ENCODE measurements around the gene TENM4. TPM values are rescaled to one million over a fixed set of nuclear protein-coding genes. Genes with fewer than 3 reads are reported as not detected.
A peak's percentile ranks its signal among the peaks of the same experiment; 100 is the strongest.

Gene TENM4
- total and polyA plus RNA-seq, 11 donors = 0.08 to 6.4 (median 1.0) TPM

GRCh38 chr11:78801161-78801884, 639.5 kb downstream of the TENM4 start:
- peak overlapping the region in 8 of 12 donors; percentile 3 to 92 (median 54) for H3K27ac ChIP-seq
- TF ChIP-seq, protein P1, sequence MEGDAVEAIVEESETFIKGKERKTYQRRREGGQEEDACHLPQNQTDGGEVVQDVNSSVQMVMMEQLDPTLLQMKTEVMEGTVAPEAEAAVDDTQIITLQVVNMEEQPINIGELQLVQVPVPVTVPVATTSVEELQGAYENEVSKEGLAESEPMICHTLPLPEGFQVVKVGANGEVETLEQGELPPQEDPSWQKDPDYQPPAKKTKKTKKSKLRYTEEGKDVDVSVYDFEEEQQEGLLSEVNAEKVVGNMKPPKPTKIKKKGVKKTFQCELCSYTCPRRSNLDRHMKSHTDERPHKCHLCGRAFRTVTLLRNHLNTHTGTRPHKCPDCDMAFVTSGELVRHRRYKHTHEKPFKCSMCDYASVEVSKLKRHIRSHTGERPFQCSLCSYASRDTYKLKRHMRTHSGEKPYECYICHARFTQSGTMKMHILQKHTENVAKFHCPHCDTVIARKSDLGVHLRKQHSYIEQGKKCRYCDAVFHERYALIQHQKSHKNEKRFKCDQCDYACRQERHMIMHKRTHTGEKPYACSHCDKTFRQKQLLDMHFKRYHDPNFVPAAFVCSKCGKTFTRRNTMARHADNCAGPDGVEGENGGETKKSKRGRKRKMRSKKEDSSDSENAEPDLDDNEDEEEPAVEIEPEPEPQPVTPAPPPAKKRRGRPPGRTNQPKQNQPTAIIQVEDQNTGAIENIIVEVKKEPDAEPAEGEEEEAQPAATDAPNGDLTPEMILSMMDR (IDR thresholded peaks at IDR 0.05) = no peak
- TF ChIP-seq POLR2A (IDR thresholded peaks at IDR 0.05) = no peak
- peaks cover 0 to 59% (median 22%) of the 10 kb centered on the region in 12 donors for H3K4me1 ChIP-seq
- ATAC-seq (peak; percentile 22 to 65 (median 59)), DNase-seq (peak in 2 of 5 donors; percentile 39 to 49)
- WGBS, 4 donors = 7 to 28% (median 12%) methylated on average over 3 of the region's 3 CpGs
- no peaks in the 10 kb centered on the region for H3K27me3 ChIP-seq
- H3K4me3 ChIP-seq = no peak overlapping the region
- H3K9me3 ChIP-seq = no peaks in the 10 kb centered on the region
- intact Hi-C loops (cut with DNase I) = loop anchor here in 2 of 10 donors (5.0 to 10.0 kb wide), 2 partner anchors 156 to 273 kb away; no protein-coding TSS in a partner anchor
- no peaks in the 10 kb centered on the region for H3K36me3 ChIP-seq

- Histone ChIP-seq H3K4me1 (peaks cover 0 to 53% (median 22%) of the 10 kb centered on the region in 12 donors), H3K4me3 (no peak overlapping the region), H3K36me3 (no peaks in the 10 kb centered on the region), H3K27ac (peak overlapping the region in 4 of 12 donors; percentile 15 to 92 (median 49)), H3K27me3 (no peaks in the 10 kb centered on the region), H3K9me3 (no peaks in the 10 kb centered on the region)
- 94 to 98% (median 96%) methylated on average over 2 of the region's 2 CpGs for WGBS, 4 donors
- ATAC-seq (no peak), DNase-seq (no peak)
- TF ChIP-seq, protein P1 (IDR thresholded peaks at IDR 0.05) = no peak
- intact Hi-C loops (cut with DNase I) = loop anchor here in 2 of 10 donors (5.0 to 10.0 kb wide), 2 partner anchors 157 to 274 kb away; no protein-coding TSS in a partner anchor
Measured at GRCh38 chr11:78800756-78801155, 640.1 kb downstream of the TENM4 start.

GRCh38 chr11:78800096-78800690, 640.6 kb downstream of the TENM4 start:
- DNase-seq = no peak
- Histone ChIP-seq H3K27me3 (no peaks in the 10 kb centered on the region), H3K27ac (peak overlapping the region in 2 of 12 donors; percentile 63 to 92), H3K4me3 (no peak overlapping the region), H3K9me3 (no peaks in the 10 kb centered on the region), H3K36me3 (no peaks in the 10 kb centered on the region), H3K4me1 (peaks cover 0 to 49% (median 22%) of the 10 kb centered on the region in 12 donors)
- intact Hi-C loops (cut with DNase I) = loop anchor here in 2 of 10 donors (5.0 to 10.0 kb wide), 2 partner anchors 157 to 275 kb away; no protein-coding TSS in a partner anchor
- ATAC-seq = no peak
- 89 to 95% (median 94%) methylated on average over 4 of the region's 4 CpGs for WGBS, 4 donors
- no peak for TF ChIP-seq POLR2A (IDR thresholded peaks at IDR 0.05)
- TF ChIP-seq, protein P1 (IDR thresholded peaks at IDR 0.05) = no peak

GRCh38 chr11:78798663-78799062, 642.2 kb downstream of the TENM4 start:
- intact Hi-C loops (cut with DNase I) = loop anchor here in 3 of 10 donors (2.0 to 10.0 kb wide), 4 partner anchors 154 to 166 kb away; no protein-coding TSS in a partner anchor
- Histone ChIP-seq H3K27ac (peak overlapping the region in 2 of 12 donors; percentile 7 to 74), H3K4me1 (peaks cover 0 to 49% (median 22%) of the 10 kb centered on the region in 12 donors), H3K4me3 (no peak overlapping the region), H3K27me3 (no peaks in the 10 kb centered on the region), H3K36me3 (no peaks in the 10 kb centered on the region), H3K9me3 (no peaks in the 10 kb centered on the region)
- DNase-seq = peak; percentile 73 to 81 (median 76)
- 37 to 52% (median 42%) methylated on average over 5 of the region's 5 CpGs for WGBS, 4 donors
- ATAC-seq = peak; percentile 79 to 92 (median 86)
- TF ChIP-seq POLR2A (IDR thresholded peaks at IDR 0.05) = no peak
- TF ChIP-seq, protein P1 (IDR thresholded peaks at IDR 0.05) = peak; percentile 75 to 93 (median 84)

All from heart left ventricle (tissue), 16 donors.